Kidney (tissue), 22 donors: ENCODE data around the gene SYF2. TPM values are rescaled to one million over a fixed set of nuclear protein-coding genes. Genes with fewer than 3 reads are reported as not detected.
A peak's percentile ranks its signal among the peaks of the same experiment; 100 is the strongest.
"Not testable (repeated sequence)": the region's sequence is repeated elsewhere in the genome, so short reads cannot be mapped to it uniquely, and the experiment has no call there.

Experiments
- DNase-seq, 5 donors: peaks; one replicate each; pipeline ENCODE4 v3.0.0-alpha.2; 2013 to 2020
- FAIRE-seq: peaks from 2 replicates; lab custom pipeline; 2012; peaks lifted over from hg19 to GRCh38; lab: Jason Lieb, UNC
- H3K27ac ChIP-seq, 2 donors: one replicate each; pipeline ENCODE4 v1.7.0; 2013; ENCODE audit warnings: low read depth in 2 of 2, low read length in 2 of 2, inconsistent platforms in 1 of 2
- H3K27me3 ChIP-seq: one replicate; pipeline ENCODE4 v1.7.1; 2013; ENCODE audit warnings: low read length, inconsistent platforms; ENCODE audit not compliant: control insufficient read depth, insufficient read depth
- H3K36me3 ChIP-seq, 3 donors: one replicate each; pipeline versions ENCODE4 v1.7.0 to v1.7.1; 2013; ENCODE audit warnings: low read length in 3 of 3, control low read depth in 1 of 3, inconsistent platforms in 1 of 3; ENCODE audit not compliant: insufficient read depth in 3 of 3, control insufficient read depth in 2 of 3
- H3K4me1 ChIP-seq, 3 donors: one replicate each; pipeline versions ENCODE4 v1.7.0 to v1.7.1; 2013; ENCODE audit warnings: low read length in 3 of 3, inconsistent platforms in 1 of 3, low read depth in 1 of 3; ENCODE audit not compliant: control insufficient read depth in 2 of 3, insufficient read depth in 2 of 3
- H3K4me3 ChIP-seq, 3 donors: one replicate each; pipeline versions ENCODE4 v1.7.0 to v1.8.1; 2013; ENCODE audit warnings: low read length in 3 of 3, control low read depth in 1 of 3, inconsistent platforms in 1 of 3
- H3K9ac ChIP-seq, 3 donors: one replicate each; pipeline versions ENCODE4 v1.7.0 to v1.7.1; 2013; ENCODE audit warnings: low read length in 3 of 3, control low read depth in 1 of 3, inconsistent platforms in 1 of 3
- H3K9me3 ChIP-seq, 3 donors: one replicate each; pipeline versions ENCODE4 v1.7.0 to v1.7.1; 2013; ENCODE audit warnings: low read length in 3 of 3, control low read depth in 1 of 3, inconsistent platforms in 1 of 3; ENCODE audit not compliant: control insufficient read depth in 2 of 3, insufficient read depth in 1 of 3
- CTCF ChIP-seq: IDR thresholded peaks from 3 replicates; pipeline ENCODE4 v1.5.1; 2012; ENCODE audit warnings: mild to moderate bottlenecking, moderate library complexity, borderline replicate concordance; ENCODE audit not compliant: insufficient read depth; ENCODE audit errors: extremely low read depth
- intact Hi-C: fragments of 100-400 bp; cut with DNase I; formaldehyde crosslinking; loops from one replicate; pipeline ENCODE4 v1.11.1; 2022
- long read RNA-seq, 10 donors: library from polyadenylated mRNA in 1 of 10; unstranded in 1 of 10; transcript quantifications; one replicate each; pipeline ENCODE4 v2.0.0 and lab custom pipeline, GENCODE V29; 2021 to 2026
- polyA plus RNA-seq: library from polyadenylated mRNA; stranded (reverse); fragments of 350-450 nt; fragmentation: Illumina TruSeq; extraction: RNeasy Lipid Tissue Mini Kit (QIAGEN cat#74804); gene quantifications from one replicate; pipeline ENCODE4 v1.2.3, GENCODE V29; 2014; ENCODE audit warnings: low read depth, low replicate concordance; ENCODE audit not compliant: insufficient read depth
- total RNA-seq: library from RNA; stranded (reverse); fragmentation: NEBNext Ultra II Directional; extraction: Animal tissue kit (Norgen Biotek cat#: 25700); gene quantifications from one replicate; pipeline ENCODE4 v1.2.1, GENCODE V29; 2021
- donor health status: control.
- donor health status: control.
- donor health status: control.
- donor health status: control.
- donor health status: control.
- donor health status: DM: yes; HTN: yes; CAD: no.
- donor health status: Normal renal cell carcinoma (clear cell type).

SYF2 gene
- total RNA-seq = 53.8 TPM
- 91.5 TPM for polyA plus RNA-seq
- long read RNA-seq, donor 1, transcript SYF2-201 (7 exons, 1,345 nt) = major isoform, 23 of 72 reads
- long read RNA-seq, donor 1, partial matches to known transcripts = 44 of 72 reads
- long read RNA-seq, donor 1, other reads (novel, unspliced or antisense) = 0 of 72 reads
- long read RNA-seq, donor 2, transcript SYF2-201 (7 exons, 1,345 nt) = major isoform, 47 of 82 reads
- long read RNA-seq, donor 2, partial matches to known transcripts = 32 of 82 reads
- long read RNA-seq, donor 2, other reads (novel, unspliced or antisense) = 0 of 82 reads
- long read RNA-seq, donor 3, transcript SYF2-201 (7 exons, 1,345 nt) = major isoform, 52 of 109 reads
- long read RNA-seq, donor 3, partial matches to known transcripts = 54 of 109 reads
- long read RNA-seq, donor 3, other reads (novel, unspliced or antisense) = 0 of 109 reads
- long read RNA-seq, donor 4, transcript SYF2-201 (7 exons, 1,345 nt) = major isoform, 40 of 47 reads
- long read RNA-seq, donor 4, partial matches to known transcripts = 5 of 47 reads
- long read RNA-seq, donor 4, other reads (novel, unspliced or antisense) = 0 of 47 reads
- long read RNA-seq, donor 5, partial matches to known transcripts = 0 of 2 reads
- long read RNA-seq, donor 5, other reads (novel, unspliced or antisense) = 0 of 2 reads
- long read RNA-seq, donor 6, transcript SYF2-201 (7 exons, 1,345 nt) = major isoform, 65 of 163 reads
- long read RNA-seq, donor 6, partial matches to known transcripts = 88 of 163 reads
- long read RNA-seq, donor 6, other reads (novel, unspliced or antisense) = 0 of 163 reads
- long read RNA-seq, donor 7, transcript SYF2-201 (7 exons, 1,345 nt) = major isoform, 29 of 59 reads
- long read RNA-seq, donor 7, partial matches to known transcripts = 19 of 59 reads
- long read RNA-seq, donor 7, other reads (novel, unspliced or antisense) = 6 of 59 reads
- long read RNA-seq, donor 8, transcript SYF2-201 (7 exons, 1,345 nt) = major isoform, 33 of 80 reads
- long read RNA-seq, donor 8, partial matches to known transcripts = 42 of 80 reads
- long read RNA-seq, donor 8, other reads (novel, unspliced or antisense) = 0 of 80 reads
- long read RNA-seq, donor 9, transcript SYF2-201 (7 exons, 1,345 nt) = major isoform, 16 of 27 reads
- long read RNA-seq, donor 9, partial matches to known transcripts = 10 of 27 reads
- long read RNA-seq, donor 9, other reads (novel, unspliced or antisense) = 0 of 27 reads
- long read RNA-seq, donor 10, transcript SYF2-201 (7 exons, 1,345 nt) = major isoform, 46 of 99 reads
- long read RNA-seq, donor 10, partial matches to known transcripts = 51 of 99 reads
- long read RNA-seq, donor 10, other reads (novel, unspliced or antisense) = 0 of 99 reads

- DNase-seq (peak; percentile 95 to 99 (median 96)), FAIRE-seq (no peak)
- Histone ChIP-seq H3K4me1 (peaks cover 0 to 9% (median 8%) of the 10 kb centered on the region in 3 donors), H3K9me3 (no peaks in the 10 kb centered on the region), H3K4me3 (peak within 1 kb of the TSS; percentile 95 to 100 (median 99)), H3K9ac (peak within 1 kb of the TSS; percentile 99 to 100 (median 99)), H3K27me3 (no peaks in the 10 kb centered on the region), H3K27ac (peak within 1 kb of the TSS; percentile 81 to 96), H3K36me3 (peaks cover 7 to 31% (median 16%) of the 10 kb centered on the region in 3 donors)
- intact Hi-C loops = no loop called here
- TF ChIP-seq CTCF = no peak
These were observed at the start of gene SYF2 for GRCh38 chr1:25232027-25232865. Gene SYF2 (minus strand): TSS chr1:25232502. CDS start chr1:25232467, 35 bp downstream.

- H3K36me3 ChIP-seq, H3K9ac ChIP-seq, H3K9me3 ChIP-seq, DNase-seq, H3K27me3 ChIP-seq, H3K4me1 ChIP-seq, H3K4me3 ChIP-seq, intact Hi-C loops, FAIRE-seq, H3K27ac ChIP-seq: not testable (repeated sequence)
These were observed 47.4 kb upstream of the SYF2 start for GRCh38 chr1:25279693-25280111.

- DNase-seq, H3K4me3 ChIP-seq, H3K36me3 ChIP-seq, intact Hi-C loops, H3K27ac ChIP-seq, H3K9ac ChIP-seq, FAIRE-seq, H3K4me1 ChIP-seq, H3K9me3 ChIP-seq, H3K27me3 ChIP-seq: not testable (repeated sequence)
These were observed 46.5 kb upstream of the SYF2 start for GRCh38 chr1:25278790-25279189.

GRCh38 chr1:25278358-25278757 is 46.1 kb upstream of the SYF2 start:
- H3K4me3 ChIP-seq, H3K27ac ChIP-seq, DNase-seq, H3K9ac ChIP-seq, intact Hi-C loops, FAIRE-seq, H3K9me3 ChIP-seq, H3K27me3 ChIP-seq, H3K36me3 ChIP-seq, H3K4me1 ChIP-seq: not testable (repeated sequence)

- H3K36me3 ChIP-seq, H3K9ac ChIP-seq, H3K27me3 ChIP-seq, H3K4me3 ChIP-seq, intact Hi-C loops, FAIRE-seq, H3K4me1 ChIP-seq, H3K9me3 ChIP-seq, DNase-seq, H3K27ac ChIP-seq: not testable (repeated sequence)
These were observed 45.0 kb upstream of the SYF2 start for GRCh38 chr1:25277295-25277694.

- H3K4me3 ChIP-seq, H3K27me3 ChIP-seq, H3K36me3 ChIP-seq, intact Hi-C loops, H3K4me1 ChIP-seq, H3K9ac ChIP-seq, DNase-seq, H3K27ac ChIP-seq, H3K9me3 ChIP-seq: not testable (repeated sequence)
- FAIRE-seq = peak; percentile 85
These were observed 43.3 kb upstream of the SYF2 start for GRCh38 chr1:25275648-25276047.
